AG09319 (cell line): Measurements from ENCODE around the gene LTBP2.

Experiments used
- DNase-seq: peaks from one replicate; pipeline ENCODE4 v3.0.0-alpha.2; 2010; ENCODE audit warnings: low read depth; ENCODE audit errors: extremely low read depth
- TF ChIP-seq, protein P1 (sequence below): IDR thresholded peaks from 2 replicates; pipeline ENCODE4 v1.5.1; 2011; ENCODE audit warnings: low read depth, mild to moderate bottlenecking, inconsistent platforms, low read length, moderate library complexity

LTBP2 gene

DNA sequence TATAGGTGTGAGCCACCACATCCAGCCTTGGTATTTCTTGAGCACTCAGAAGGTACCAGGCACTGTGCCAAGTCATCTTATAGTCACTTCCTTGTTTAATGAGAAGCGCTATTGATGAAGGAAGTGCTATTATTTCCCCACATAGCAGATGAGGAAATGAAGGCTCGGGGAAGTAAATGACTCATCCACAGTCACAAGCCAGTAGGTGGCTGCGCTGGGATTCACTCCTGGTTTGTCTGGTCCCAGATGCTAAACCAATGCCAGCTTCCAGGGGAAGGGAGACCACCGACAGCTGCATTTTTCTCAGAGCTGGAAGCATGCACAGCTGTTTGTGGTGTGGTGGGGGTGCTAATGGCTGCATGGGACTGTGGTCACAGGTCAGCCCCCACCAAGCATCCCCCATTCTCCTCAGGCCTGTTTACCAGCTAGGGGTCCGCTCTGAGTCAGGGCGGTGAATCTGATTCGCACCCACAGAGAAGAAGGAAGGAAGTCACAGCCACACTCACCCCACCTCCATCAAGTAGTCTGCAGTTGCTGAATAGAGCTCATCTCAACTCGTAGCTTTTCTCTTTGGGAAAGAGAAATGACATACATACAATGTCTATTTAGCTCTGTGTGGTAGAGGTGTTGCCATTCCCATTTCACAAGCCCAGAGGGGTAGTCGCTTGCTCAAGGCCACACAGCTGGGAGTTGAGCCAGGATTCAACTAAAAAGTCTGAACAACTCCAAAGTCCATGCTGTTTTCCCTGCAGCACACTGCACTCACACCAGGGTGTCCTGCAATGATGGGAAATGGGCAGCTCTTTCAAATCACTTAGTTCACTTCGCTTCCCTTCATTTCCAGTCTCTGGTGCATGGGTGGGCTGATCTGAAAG, 6.3 kb upstream of the LTBP2 start:
- TF ChIP-seq, protein P1, sequence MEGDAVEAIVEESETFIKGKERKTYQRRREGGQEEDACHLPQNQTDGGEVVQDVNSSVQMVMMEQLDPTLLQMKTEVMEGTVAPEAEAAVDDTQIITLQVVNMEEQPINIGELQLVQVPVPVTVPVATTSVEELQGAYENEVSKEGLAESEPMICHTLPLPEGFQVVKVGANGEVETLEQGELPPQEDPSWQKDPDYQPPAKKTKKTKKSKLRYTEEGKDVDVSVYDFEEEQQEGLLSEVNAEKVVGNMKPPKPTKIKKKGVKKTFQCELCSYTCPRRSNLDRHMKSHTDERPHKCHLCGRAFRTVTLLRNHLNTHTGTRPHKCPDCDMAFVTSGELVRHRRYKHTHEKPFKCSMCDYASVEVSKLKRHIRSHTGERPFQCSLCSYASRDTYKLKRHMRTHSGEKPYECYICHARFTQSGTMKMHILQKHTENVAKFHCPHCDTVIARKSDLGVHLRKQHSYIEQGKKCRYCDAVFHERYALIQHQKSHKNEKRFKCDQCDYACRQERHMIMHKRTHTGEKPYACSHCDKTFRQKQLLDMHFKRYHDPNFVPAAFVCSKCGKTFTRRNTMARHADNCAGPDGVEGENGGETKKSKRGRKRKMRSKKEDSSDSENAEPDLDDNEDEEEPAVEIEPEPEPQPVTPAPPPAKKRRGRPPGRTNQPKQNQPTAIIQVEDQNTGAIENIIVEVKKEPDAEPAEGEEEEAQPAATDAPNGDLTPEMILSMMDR: no peak; the same call in none of the 2 replicates
- no peak for DNase-seq

DNA sequence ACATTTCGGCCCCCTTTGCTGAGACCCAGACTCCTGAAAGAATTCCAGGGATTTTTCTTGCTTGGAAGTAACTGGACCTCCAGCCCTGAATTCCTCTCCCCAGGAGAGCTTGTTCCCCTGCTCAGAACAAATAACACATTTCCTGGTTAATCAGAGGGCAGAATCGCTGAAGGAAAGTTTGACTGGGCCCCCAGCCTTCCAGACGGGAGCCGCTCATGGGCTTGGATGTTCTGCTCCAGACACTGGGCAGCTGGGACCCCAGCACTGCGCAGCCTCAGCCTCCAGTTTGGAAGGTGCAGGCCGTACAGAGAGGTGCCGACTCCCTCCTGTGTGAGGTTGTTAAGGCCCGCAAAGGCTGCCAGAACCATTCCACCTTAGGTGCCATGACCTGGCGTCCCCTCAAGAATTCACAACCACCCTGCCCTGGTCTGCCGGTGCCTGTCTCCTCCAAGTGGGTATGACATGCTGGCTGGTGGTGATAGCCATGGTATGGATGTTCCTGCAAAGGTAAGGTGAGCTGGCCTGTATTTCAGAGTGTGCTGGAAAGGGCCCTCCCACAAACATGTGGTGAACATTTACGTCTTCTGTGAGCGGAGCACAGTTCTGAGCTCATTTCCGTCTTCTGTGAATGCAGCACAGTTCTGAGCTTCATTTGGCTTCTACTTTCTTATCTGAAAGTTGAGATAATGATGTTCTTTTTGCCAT, 5.1 kb upstream of the LTBP2 start:
- TF ChIP-seq, protein P1: no peak
- no peak for DNase-seq

DNA sequence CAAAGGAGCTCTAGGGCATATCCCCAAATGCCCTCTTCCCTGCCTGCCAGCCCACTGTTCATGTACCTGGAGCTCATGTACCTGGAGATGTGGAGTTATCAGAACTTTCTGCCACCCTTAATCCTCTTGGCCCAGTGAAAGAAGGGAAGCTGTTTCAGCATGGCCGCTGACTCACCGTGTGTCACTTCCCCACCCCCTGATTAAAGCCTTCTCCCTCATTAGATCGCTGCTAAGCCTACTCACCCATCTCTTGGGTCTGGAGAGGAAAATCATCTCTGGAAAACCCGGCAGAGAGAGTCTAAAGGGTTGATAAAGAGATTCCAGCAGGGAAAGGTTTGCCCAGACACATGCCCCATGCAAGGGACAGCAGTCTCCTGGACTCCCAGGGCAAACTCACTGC, 4.5 kb upstream of the LTBP2 start:
- DNase-seq: no peak

DNA sequence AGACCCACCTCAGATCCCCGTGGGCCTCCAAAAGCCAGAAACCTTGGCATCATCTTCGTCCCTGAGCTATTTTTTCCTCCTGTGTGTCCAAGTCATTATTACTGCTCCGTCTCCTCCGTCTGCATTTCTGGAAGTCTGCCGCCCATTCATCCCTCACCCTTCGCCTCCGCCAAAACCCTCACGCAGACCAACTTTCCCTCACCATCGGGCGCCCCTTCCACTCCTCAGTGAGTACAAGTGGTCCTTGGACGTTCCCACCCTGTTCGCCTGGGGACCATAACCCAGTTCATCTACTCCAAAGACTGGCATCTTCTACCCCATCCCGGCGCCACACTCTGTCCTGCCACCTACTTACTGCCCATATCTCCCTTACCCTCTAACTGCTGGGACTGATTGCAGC, 3.7 kb upstream of the LTBP2 start:
- TF ChIP-seq, protein P1: no peak
- no peak for DNase-seq

More for the DNA sequence above, 4.5 kb upstream of the LTBP2 start:
- TF ChIP-seq, protein P1: no peak

GRCh38 chr14:74614508-74615495, 2.8 kb upstream of the LTBP2 start:
- TF ChIP-seq, protein P1: no peak
- no peak for DNase-seq

- TF ChIP-seq, protein P1: no peak
- DNase-seq: no peak
These were observed 1.3 kb upstream of the LTBP2 start for GRCh38 chr14:74613211-74613914.
